NT2/D1 (cell line): ENCODE data around the gene HS3ST5.

Source experiments
- SUZ12 ChIP-seq: IDR thresholded peaks from 2 replicates; pipeline ENCODE4 v1.6.1; 2011; ENCODE audit not compliant: insufficient read length, insufficient read depth; ENCODE audit errors: extremely low read depth
- YY1 ChIP-seq: IDR thresholded peaks from 2 replicates; pipeline ENCODE4 v1.6.1; 2011; ENCODE audit not compliant: insufficient read length, insufficient read depth
- ZNF274 ChIP-seq: IDR thresholded peaks from 2 replicates; pipeline ENCODE4 v1.6.1; 2011; ENCODE audit warnings: mild to moderate bottlenecking, low read depth, low read length

DNA sequence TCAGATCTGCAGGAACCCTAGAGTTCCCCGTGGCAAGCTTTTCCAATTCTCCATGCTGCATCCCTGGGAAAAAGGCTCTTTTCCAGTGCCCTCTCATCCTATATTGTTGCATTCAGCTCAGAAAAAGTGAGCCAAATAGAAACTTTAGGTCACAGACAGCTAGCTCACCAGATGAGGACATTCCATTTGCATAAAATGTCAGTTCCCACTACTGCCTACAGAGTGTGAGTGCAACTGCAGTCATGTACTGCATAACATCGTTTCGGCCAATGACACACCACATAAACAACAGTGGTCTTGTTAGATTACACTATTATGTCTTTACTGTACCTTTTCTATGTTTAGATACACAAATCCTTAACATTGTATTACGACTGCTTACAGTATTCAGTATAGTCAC is 8.6 kb downstream of the HS3ST5 start:
- TF ChIP-seq ZNF274: no peak
- TF ChIP-seq SUZ12: no peak
- TF ChIP-seq YY1: no peak
